ENCODE data around the gene TULP4. TPM values are rescaled to one million over a fixed set of nuclear protein-coding genes. Genes with fewer than 3 reads are reported as not detected.

The TULP4 gene
- total RNA-seq, 4 donors from 2014 or later = 129 to 170 (median 156) TPM

- H3K4me1 ChIP-seq = peaks cover 3 to 16% (median 11%) of the 10 kb centered on the region in 4 donors
- no peaks in the 10 kb centered on the region for H3K36me3 ChIP-seq
- H3K9me3 ChIP-seq = no peaks in the 10 kb centered on the region
- H3K4me3 ChIP-seq = no peak overlapping the region
- H3K27ac ChIP-seq (replicated peaks in 1 of 4) = peak overlapping the region; percentile 3 to 55 (median 18)
- TF ChIP-seq CTCF (IDR thresholded peaks at IDR 0.05) (no peak), POLR2AphosphoS5 (IDR thresholded peaks at IDR 0.05) (no peak), POLR2A (IDR thresholded peaks at IDR 0.05; ENCODE audit: low read depth) (no peak), EP300 (IDR thresholded peaks at IDR 0.05) (no peak)
- intact Hi-C loops (cut with DNase I) = no loop called here
- peak; percentile 80 for DNase-seq (ENCODE audit: extremely low spot score)
- 27% methylated on average over 7 of the region's 7 CpGs for WGBS
- no peaks in the 10 kb centered on the region for H3K27me3 ChIP-seq
Observed at GRCh38 chr6:158441716-158442215, 129.5 kb downstream of the TULP4 start.

GRCh38 chr6:158442306-158442705, 130.0 kb downstream of the TULP4 start:
- Histone ChIP-seq H3K4me1 (peaks cover 3 to 16% (median 11%) of the 10 kb centered on the region in 4 donors), H3K36me3 (no peaks in the 10 kb centered on the region), H3K4me3 (no peak overlapping the region), H3K9me3 (no peaks in the 10 kb centered on the region), H3K27me3 (no peaks in the 10 kb centered on the region), H3K27ac (replicated peaks in 1 of 4) (peak overlapping the region in 2 of 4 donors; percentile 29 to 55)
- intact Hi-C loops (cut with DNase I) = no loop called here
- TF ChIP-seq CTCF (IDR thresholded peaks at IDR 0.05) = no peak
- TF ChIP-seq POLR2AphosphoS5 (IDR thresholded peaks at IDR 0.05) = no peak
- DNase-seq (ENCODE audit: extremely low spot score) = peak; percentile 72
- WGBS = 79% methylated on average over 4 of the region's 4 CpGs

GRCh38 chr6:158445426-158446085, 133.3 kb downstream of the TULP4 start:
- no peak overlapping the region for H3K27ac ChIP-seq (replicated peaks in 1 of 4)
- no peaks in the 10 kb centered on the region for H3K27me3 ChIP-seq
- H3K4me1 ChIP-seq = peaks cover 3 to 16% (median 11%) of the 10 kb centered on the region in 4 donors
- no peaks in the 10 kb centered on the region for H3K9me3 ChIP-seq
- no peak for DNase-seq (ENCODE audit: extremely low spot score)
- no peak overlapping the region for H3K4me3 ChIP-seq
- 96% methylated on average over 5 of the region's 5 CpGs for WGBS
- intact Hi-C loops (cut with DNase I) = no loop called here
- H3K36me3 ChIP-seq = peaks cover 0 to 17% (median 5%) of the 10 kb centered on the region in 4 donors
- TF ChIP-seq POLR2A (IDR thresholded peaks at IDR 0.05; ENCODE audit: low read depth) (no peak), POLR2AphosphoS5 (IDR thresholded peaks at IDR 0.05) (no peak), CTCF (IDR thresholded peaks at IDR 0.05) (no peak), EP300 (IDR thresholded peaks at IDR 0.05) (no peak)

GRCh38 chr6:158448856-158449255, 136.6 kb downstream of the TULP4 start:
- intact Hi-C loops (cut with DNase I) = no loop called here
- H3K27me3 ChIP-seq = no peaks in the 10 kb centered on the region
- H3K4me1 ChIP-seq = no peaks in the 10 kb centered on the region
- WGBS = 97% methylated on average over 14 of the region's 14 CpGs
- H3K27ac ChIP-seq (replicated peaks in 1 of 4) = no peak overlapping the region
- TF ChIP-seq EP300 (IDR thresholded peaks at IDR 0.05) = no peak
- no peak for TF ChIP-seq POLR2AphosphoS5 (IDR thresholded peaks at IDR 0.05)
- no peak for TF ChIP-seq CTCF (IDR thresholded peaks at IDR 0.05)
- no peak for TF ChIP-seq POLR2A (IDR thresholded peaks at IDR 0.05; ENCODE audit: low read depth)
- peaks cover 8 to 33% (median 19%) of the 10 kb centered on the region in 4 donors for H3K36me3 ChIP-seq
- no peak for DNase-seq (ENCODE audit: extremely low spot score)
- H3K9me3 ChIP-seq = no peaks in the 10 kb centered on the region
- H3K4me3 ChIP-seq = no peak overlapping the region
